IPS-NIHi7 (cell line): ENCODE results near the gene AHNAK.

Experiments used
- DNase-seq: peaks from one replicate; pipeline ENCODE4 v3.0.0; 2012; ENCODE audit warnings: mixed read lengths; ENCODE audit errors: extremely low spot score

AHNAK gene

DNA sequence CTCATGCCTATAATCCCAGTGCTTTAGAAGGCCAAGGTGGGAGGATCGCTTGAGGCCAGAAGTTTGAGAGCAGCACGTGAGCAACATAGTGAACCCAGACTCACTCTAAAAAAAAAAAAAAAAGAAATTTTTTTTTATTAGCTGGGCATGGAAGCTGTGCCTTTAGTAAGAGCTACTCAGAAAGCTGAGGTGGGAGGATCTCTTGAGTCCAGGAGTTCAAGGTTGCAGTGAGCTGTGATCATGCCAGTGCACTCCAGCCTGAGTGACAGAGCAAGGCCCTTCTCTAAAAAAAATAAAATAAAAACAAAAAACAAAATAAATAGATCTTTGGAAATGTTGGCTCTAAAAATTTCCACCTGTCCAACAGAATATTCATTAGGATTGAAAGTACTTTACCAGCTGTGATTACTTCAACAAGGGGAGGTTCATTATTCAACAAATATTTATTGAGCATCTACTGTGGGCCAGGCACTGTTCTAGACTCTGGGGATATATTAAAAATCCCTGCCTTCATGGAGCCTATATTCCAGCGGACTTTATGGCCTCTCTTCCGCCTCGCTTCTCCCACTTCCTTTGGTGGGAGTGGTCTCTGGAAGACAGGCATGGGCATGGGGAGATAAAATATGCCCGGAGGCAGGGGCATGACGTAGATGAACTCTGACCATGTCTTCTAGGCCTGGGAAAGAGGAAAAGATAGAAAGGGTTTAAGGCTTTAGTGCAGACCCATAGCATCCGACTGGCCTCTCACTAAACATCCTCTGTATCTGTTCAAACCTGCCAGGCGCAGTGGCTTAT is 47.9 kb downstream of the AHNAK start:
- no peak for DNase-seq

DNA sequence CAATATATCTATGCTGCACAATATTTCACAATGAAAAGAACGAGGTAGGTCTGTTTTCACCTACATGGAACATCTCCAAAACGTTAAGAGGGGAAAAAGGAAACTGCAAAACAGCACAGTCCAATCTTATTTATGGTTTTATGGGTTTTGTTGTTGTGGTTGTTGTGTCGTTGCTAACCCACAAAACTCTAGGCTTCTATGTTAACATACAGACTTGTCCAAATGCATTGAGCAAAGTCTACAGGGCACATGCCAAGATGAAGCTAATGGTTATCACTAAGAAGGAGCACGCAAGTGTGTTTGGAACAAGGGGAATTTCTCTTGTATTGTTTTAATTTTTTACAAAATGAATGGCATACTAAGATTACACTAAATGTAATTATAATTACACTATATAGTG is 48.6 kb downstream of the AHNAK start:
- no peak for DNase-seq

GRCh38 chr11:62497132-62497801 is 49.3 kb downstream of the AHNAK start:
- peak; percentile 68 for DNase-seq

GRCh38 chr11:62496676-62497075 is 49.9 kb downstream of the AHNAK start:
- DNase-seq: no peak

- no peak for DNase-seq
Observed at GRCh38 chr11:62494246-62494645, 52.4 kb downstream of the AHNAK start.

DNA sequence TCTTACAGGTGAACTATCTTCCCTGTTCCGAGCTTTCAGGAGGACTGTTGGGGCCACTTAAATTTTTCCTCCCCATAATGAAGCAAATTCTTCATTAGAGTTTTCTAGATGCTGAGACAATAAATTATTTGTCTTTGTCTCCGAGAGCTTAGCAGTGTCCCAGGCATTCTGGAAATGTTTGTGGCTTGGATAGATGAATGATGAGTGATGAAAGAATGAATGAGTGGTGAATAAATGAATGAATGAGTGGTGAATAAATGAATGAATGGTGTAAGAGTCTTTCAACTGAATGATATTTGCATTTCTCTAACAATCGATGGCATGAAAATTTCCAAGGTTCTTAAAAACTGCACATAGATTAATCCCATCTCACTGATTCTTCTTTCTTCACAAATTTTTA is 52.8 kb downstream of the AHNAK start:
- no peak for DNase-seq

DNA sequence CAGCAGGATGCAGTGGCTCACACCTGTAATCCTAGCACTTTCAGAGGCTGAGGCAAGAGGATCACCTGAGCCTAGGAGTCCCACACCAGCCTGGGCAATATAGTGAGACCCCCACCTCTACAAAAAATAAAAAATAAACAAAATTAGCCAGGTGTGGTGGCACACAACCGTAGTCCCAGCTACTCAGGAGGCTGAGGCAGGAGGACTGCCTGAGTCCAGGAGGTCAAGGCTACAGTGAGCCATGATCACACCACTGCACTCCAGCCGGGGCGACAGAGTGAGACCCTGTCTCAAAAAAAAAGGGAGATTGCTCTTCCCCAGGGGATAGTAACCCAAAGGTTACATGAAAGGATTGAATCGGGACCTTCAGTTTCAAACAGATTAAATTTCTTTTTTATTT is 54.0 kb downstream of the AHNAK start:
- DNase-seq: no peak

DNA sequence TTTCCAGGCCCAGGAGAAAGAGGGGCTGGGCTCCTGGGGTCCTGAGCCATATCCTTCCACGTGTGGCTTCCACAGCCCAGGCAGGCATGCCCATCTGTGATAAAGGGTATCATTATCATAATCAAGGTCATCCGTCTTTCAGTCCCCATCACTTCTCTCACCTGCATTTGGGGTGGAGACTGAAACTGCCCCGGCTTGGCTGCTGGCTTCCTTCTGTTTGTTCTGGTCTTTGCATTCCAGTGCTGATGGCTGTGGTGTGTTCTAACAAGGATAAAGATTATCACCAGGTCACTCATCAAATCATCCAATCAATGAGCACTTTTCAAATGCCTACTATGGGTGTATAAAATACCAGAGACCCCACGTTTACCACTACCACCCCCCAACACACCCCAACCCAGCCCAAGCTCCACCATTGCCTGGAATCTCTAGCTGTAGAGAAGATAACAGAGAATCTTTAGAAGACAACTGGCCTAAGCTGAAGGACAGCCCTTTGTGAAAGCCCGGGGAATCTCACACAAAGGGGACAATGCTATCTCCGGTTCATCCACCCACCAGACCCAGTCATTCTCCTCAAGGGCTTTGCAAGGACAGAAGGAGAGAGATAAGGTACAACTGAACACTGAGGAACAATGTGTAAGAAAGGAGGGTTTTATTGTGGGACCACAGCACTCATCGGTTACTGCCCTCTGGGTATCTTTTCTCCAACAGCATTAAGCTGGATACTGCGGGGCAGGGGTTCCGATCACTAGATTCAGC is 54.9 kb downstream of the AHNAK start:
- no peak for DNase-seq

- DNase-seq: no peak
Observed at GRCh38 chr11:62489204-62489603, 57.4 kb downstream of the AHNAK start.

- DNase-seq: no peak
Observed at GRCh38 chr11:62487738-62488551, 58.7 kb downstream of the AHNAK start.

DNA sequence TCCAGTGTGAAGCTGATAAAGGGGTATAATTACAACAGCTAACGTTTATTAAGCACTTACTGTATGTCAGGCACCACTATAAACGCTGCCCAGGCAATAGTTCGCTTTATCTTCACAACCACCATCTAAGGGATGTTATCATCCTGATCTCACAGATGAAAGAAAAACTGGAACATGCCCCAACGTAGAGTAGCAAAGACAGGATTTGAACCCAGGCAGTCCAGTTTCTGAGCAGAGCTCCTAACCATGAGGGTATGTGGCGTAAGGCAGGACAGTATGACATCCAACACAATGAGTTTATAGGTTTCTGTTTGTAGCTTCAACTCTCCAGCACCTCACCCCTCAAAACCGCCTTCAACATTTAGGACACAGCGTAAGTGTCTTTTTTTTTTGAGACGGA is 59.5 kb downstream of the AHNAK start:
- DNase-seq: no peak

DNA sequence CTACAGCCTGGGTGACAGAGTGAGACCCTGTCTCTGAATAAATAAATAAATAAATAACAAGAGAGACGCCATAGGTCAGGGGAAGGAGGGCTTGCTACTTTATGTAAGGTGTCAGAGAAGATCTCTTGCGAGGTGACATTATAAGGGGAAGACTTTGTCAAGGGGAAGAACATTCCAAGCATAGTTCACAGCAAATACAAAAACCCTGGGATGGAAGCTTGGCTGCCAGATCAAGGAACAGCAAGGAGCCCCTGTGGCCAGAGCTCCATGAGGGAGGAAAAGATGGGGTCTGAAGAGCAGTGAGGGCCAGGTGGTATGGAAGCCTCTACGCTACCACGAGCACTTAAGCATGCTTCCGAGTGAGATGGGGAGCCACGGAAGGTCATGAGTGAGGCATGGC is 62.3 kb downstream of the AHNAK start:
- no peak for DNase-seq

GRCh38 chr11:62482753-62483152 is 63.9 kb downstream of the AHNAK start:
- no peak for DNase-seq

DNA sequence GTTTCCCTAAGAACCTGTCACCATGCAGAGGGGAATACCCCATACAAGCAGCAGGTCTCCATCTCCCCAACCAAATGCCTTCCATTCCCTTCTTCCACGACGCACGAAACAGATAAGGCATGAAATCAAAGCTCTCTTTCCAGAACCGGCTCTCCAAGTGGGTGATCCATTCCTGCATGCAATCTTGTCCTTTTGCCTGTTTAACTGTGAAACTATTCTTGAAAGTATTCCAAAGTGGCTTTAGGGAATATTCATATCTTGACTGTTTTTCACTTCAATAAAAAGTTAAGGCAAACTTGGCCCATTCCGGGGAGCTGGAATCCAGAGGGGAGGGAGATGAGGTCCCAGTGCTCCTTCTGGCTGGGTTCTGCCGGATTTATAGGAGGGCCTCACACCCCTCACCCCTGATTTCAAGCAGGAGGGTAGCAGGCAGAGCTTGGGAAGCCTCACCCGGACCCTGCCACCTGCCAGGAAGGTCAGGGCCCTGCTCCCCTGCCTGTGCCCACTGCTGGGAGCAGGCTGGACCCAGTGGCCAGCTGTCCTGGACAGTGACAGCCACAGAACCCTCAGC is 66.9 kb downstream of the AHNAK start:
- DNase-seq: no peak

DNA sequence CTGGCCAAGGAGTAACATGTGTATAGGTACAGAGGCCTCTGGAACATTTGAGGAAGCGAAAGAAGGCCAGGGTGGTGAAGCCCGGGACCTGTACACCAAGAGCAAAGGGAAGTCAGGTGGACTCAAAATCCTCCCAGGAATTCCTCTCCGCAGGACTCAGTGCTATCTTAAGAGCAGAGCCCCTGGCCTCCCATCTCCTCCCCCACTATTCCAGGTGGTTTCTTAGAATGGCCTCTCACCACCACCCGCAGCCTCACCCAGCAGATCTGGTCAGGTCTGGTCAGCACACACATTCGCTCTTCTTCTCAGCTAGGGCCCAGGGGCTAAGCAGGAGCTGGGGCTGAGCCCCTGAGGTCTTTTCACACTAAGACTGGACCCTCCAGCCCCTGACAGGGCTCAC is 68.7 kb downstream of the AHNAK start:
- DNase-seq: peak; percentile 31

- DNase-seq: peak; percentile 48
Observed at GRCh38 chr11:62472063-62472884, 74.3 kb downstream of the AHNAK start.

GRCh38 chr11:62471603-62472002 is 75.0 kb downstream of the AHNAK start:
- DNase-seq: no peak

- no peak for DNase-seq
Observed at GRCh38 chr11:62468577-62468976, 78.0 kb downstream of the AHNAK start.

GRCh38 chr11:62466444-62466843 is 80.2 kb downstream of the AHNAK start:
- no peak for DNase-seq

GRCh38 chr11:62464655-62465054 is 82.0 kb downstream of the AHNAK start:
- no peak for DNase-seq

- DNase-seq: no peak
Observed at GRCh38 chr11:62463121-62463542, 83.5 kb downstream of the AHNAK start.
